Heart left ventricle (tissue), 13 donors: ENCODE data around the gene TIMM8B.

Experiments
- CTCF ChIP-seq, 12 donors: fragments of 200-600 bp; sonication (generic) in 4 of 12; IDR thresholded peaks; one replicate each; pipeline versions ENCODE4 v1.5.0 to v1.8.0; 2018 to 2022; ENCODE audit warnings: antibody characterized with exemption in 12 of 12, mild to moderate bottlenecking in 5 of 12
- POLR2A ChIP-seq, 2 donors: fragments of 450-650 bp; IDR thresholded peaks; one replicate each; pipeline ENCODE4 v1.6.1; 2017; ENCODE audit warnings: antibody characterized with exemption in 2 of 2, mild to moderate bottlenecking in 2 of 2, moderate library complexity in 2 of 2
- donor health status: ischemic (EF 13 %, LVEDD 7.1; RV severe dilation, severe dysfunction).
- donor health status: DM: no; HTN: yes; CAD: no.
- donor health status: DM: no; HTN: no; CAD: no.
- donor health status: ischemic (EF 25% LVEDD 6.9; RV normal size, moderate dysfunction).
- donor health status: ischemic (EF 25% LVEDD 5.7; RV mildly dilated, moderate dysfunction).
- donor health status: ischemic (EF 35%, LVEDD 5.7; RV mildly dilated, moderate dysfunction).
- donor health status: nonischemic (EF 11% LVEDD 7.7; RV severe dilation, severe dysfunction).
- donor health status: DM: yes; HTN: yes; CAD: no.
- donor health status: PGD.
- donor health status: ischemic (EF 29% LVEDD 5.4; RV normal size, mild dysfunction).
- donor health status: nonischemic (EF 23%, LVEDD 6.1; RV moderate dilation, normal function).

- no peak for TF ChIP-seq CTCF (IDR thresholded peaks at IDR 0.05)
- no peak for TF ChIP-seq POLR2A (IDR thresholded peaks at IDR 0.05)
Observed at GRCh38 chr11:112042161-112042960, 44.2 kb downstream of the TIMM8B start.
